ENCODE data around the gene CARD19.
"Not testable (repeated sequence)": the region's sequence is repeated elsewhere in the genome, so short reads cannot be mapped to it uniquely, and the experiment has no call there.

The CARD19 gene

DNA sequence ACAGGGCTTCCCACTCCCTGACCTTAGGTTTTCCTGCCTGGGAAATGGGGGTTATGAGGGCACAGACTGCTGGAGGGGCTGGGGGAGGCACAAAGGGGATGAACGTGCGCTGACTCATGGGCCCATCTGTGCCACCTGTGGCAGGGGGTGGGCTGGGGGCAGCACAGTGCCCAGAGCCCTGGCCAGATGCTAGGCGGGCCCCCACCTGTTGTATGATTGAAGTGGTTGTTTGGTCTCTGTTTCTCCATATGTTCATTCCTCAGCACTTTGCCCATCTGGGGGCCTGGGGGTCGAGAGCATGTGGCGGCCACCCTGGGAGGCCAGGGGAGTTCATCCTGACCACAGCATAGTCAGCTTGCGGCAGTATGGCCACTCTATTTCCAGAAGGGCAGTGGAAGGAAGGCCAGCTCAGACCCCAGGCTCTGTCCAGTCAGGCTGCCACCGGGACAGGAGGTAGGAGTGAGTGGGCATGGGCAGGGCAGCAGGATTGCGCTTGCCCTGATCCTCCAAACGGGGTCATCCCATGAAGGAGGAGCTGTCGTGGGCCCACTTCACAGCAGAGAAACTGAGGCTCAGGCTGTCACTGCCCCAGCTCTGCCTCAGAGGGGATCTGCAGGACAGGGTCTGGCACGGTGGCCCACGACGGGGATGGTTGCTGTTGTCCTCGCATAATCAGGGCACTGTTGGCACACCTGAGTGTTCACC is 38.9 kb downstream of the CARD19 start:
- DNase-seq: no peak

DNA sequence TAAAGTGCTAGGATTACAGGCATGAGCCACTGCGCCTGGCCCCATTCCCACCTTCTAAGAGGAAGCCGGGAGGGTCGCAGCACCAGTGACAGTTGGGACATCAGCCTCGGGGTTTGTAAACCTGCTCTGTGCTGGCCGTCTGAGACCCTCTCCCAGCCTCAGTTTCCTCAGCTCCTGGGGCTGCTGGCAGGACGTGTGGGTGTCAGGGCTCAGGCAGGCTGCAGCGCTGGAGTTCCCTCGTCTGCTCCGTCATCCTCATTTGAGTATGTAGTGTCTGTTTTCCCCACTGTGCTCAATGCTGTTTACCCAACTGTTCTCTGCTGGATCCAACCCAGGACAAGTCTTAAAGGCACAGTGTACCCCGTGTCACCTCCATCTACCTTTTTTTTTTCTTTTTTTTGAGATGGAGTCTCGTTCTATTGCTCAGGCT is 40.0 kb downstream of the CARD19 start:
- peak; percentile 18 for DNase-seq

DNA sequence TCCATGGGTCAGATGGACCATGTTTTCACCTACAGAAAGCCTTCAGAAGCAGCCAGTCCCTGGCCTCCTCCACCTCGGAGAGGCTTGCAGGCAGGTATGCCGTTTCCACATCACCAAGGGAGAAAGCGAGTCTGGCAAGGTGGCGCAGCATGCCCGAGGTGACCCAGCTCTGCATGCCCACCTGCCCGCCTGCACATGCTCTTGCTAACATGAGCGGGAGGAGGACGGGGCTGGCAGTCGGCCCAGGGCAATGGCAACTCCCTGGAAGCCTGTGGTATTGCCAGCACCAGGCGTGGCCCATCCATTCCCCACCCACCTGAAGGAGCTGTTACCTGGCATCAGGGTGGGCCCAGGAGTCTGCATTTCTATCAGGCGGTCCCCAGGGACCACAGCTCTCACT is 41.3 kb downstream of the CARD19 start:
- DNase-seq: no peak

DNA sequence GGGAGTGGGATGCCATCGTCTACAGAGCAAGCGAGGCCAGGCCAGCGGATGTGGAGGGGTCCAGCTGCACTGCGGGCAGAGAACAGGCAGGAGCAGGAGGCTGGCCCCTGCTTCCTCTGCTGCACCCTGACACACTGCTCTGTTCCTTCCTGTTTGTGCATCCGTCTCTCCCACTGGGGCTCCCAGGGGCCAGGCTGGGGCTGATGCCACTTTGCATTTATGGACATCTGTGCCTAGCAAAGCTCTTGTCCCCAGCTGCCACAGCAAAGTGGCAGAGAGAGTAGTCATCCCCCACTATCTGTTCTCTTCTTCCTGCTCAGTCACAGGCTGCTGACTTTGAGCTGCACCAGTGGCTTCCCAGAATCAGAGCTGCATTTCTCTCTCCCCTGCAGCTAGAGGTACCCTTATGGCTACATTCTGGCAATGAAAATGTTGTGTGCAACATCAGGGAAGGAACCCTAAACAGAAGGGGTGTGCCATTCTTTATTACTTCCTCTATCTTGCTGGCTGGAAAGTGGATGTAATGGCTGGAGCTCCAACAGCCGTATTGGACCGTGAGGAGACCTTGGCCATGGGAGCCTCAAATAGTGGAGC is 42.3 kb downstream of the CARD19 start:
- DNase-seq: no peak

DNA sequence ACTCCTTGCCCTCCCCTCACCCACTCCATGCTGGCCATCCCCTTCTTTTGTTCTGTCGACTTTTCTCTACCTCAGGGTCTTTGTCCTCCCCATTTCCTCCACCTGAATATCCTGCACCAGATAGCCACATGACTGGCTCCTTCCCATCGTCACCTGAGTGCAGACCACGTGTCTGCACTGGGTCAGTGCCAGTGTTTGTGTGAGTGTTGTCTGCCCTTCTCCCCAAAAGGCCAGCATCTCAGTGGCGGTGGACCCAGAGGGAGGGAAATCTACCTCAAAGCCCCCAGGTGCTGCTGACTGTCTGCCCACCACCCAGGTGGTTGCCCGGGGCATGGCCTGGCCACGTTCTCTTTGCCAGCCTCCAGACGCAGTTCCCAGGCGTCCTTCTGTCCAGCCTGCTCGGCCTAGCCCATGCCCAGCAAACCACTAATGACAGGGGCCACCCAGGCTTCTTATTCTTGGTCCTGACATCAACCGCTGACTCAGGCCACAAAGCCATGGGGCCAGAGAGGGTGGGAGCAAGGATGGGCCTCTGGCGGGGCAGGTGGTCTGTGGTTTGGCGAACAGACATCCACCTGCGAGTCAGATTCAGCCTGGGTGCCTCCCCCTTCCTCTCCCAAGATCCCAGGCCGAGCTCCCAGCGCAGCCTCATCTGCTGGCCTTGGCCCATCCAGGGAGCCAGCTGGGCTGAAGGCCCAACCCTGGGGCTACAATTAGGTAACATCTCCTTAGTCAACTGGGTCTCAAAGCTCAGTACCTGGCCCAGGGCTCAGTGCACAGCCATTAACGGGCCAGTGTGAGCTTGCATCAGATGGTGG is 43.6 kb downstream of the CARD19 start:
- DNase-seq: no peak

DNA sequence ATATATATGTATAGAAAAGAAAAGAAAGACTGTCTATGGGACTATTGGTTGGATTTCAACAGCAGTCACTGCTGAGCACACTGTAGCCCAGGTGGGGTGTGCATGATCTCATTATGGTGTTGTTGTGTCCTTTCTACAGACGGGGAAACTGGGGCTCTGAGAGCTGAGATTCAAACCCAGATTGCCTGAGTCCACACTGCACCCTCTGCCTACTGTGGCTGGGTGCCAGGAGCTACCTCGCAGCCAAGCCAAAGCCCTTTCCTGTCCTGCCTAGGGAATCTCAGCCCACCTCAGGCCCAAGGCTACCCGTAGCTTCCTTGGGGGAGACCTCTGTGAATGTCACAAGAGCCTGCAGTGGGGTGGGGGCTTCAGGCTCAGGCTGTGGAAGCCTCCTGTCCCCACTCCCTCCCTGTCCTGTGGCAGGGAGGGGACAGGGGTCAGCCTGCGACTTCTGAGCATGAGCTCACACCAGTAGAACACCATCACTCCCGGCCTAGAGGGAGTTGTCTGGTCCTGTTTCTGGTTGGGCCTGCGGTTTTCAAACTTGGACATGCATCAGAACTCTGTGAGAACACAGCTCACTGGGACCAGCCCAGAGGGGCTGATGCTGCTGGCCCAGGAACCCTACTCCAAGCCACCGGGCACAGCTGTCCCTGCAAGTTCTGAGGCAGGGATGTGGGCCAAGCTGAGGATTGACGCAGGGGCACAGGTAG is 45.9 kb downstream of the CARD19 start:
- DNase-seq: no peak

DNA sequence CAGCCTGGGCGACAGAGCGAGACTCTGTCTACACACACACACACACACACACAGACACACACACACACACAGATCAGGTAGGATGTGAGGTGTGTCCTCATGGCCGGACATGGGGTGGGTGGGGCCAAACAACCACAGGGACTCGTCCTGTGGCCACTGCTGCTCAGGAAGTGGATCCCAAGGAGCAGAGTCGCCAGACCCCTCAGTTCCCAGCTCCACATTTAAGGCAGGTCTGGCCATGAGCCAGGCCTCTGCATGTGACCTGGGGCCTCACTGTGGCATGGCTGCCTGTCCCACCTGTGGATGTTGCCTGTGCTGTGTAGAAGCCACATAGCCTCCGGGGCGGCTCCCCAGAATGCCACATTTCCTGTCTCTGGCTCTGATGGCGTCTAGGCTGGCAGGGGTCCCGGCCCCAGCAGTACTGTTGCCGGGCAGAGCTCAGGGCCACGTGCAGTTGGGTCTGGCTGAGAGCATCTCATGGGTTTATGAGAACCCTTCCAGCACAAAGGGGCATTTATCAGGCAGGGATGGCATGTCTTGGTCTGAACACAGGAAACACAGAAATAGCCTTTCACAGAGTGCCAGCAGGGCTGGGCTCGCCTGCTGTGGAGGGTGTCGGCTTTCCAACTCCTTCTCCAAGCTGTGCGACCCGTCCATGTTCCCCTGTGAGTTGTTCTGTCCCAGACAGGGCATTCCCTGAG is 48.0 kb downstream of the CARD19 start:
- no peak for DNase-seq

DNA sequence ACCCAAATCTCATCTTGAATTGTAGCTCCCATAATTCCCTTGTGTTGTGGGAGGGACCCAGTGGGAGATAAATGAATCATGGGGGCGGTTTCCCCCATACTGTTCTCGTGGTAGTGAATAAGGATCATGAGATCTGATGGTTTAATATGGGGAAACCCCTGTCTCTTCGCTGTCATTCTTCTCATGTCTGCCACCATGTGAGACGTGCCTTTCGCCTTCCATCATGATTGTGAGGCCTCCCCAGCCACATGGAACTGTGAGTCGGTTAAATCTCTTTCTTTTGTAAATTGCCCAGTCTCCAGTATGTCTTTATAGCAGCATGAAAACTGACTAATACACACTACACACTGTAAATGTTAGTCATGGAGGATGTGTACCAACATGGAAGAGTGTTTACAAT is 50.7 kb downstream of the CARD19 start:
- DNase-seq: not testable (repeated sequence)

DNA sequence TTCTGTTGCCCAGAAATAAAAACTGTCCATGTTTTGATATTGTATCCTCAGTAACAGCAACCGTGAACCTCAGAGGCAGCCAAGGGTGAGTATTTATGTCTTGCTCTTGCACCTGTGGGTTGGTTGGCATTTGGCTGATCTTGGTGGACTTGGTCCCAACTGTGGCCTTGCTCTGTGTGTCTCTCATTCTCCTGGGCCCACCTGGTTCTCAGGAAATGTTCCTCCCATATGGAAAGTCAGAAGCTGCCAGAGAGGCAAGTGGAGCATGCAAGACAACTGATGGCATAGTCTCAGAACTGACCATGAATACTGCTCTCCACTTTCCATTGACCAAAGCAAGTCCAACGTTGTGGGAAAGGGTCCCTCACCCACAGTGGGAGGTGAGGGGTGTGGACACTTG is 51.6 kb downstream of the CARD19 start:
- DNase-seq: no peak

DNA sequence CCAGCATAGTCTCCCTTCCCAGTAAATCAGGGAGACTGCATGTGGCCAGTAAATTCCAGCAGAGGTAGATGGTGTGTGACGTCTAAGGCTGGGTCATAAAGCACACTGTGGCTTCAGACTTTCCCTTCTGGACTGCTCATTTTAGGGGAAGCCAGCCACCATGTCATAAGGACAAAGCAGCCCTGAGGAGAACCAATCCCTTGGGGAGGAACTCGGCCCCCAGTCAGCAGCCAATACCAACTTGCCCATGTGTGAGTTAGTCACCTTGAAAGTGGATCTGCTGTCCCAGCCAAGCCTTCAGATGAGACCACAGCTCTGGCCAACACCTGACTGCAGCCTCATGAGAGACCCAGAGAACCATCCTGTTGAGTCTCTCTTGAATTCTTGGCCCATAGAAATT is 52.7 kb downstream of the CARD19 start:
- DNase-seq: no peak

DNA sequence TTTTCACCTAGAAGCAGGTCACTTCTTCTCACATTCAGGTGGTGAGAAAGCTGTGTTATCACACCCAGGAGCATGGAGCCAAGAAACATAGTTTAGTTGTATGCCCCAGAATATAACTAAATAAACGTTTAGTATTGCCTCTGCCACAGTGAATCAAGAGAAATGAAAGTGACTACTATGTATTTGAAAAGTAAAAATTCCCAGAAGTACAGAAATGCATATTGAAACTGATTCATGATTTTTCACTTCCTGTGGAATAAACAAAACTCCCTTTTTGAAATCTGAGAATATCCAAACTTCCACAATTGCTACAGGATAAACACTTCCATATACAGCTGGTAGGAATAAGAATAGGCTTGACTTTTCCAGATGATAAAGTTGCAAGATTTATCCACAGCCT is 53.3 kb downstream of the CARD19 start:
- DNase-seq: peak; percentile 76

DNA sequence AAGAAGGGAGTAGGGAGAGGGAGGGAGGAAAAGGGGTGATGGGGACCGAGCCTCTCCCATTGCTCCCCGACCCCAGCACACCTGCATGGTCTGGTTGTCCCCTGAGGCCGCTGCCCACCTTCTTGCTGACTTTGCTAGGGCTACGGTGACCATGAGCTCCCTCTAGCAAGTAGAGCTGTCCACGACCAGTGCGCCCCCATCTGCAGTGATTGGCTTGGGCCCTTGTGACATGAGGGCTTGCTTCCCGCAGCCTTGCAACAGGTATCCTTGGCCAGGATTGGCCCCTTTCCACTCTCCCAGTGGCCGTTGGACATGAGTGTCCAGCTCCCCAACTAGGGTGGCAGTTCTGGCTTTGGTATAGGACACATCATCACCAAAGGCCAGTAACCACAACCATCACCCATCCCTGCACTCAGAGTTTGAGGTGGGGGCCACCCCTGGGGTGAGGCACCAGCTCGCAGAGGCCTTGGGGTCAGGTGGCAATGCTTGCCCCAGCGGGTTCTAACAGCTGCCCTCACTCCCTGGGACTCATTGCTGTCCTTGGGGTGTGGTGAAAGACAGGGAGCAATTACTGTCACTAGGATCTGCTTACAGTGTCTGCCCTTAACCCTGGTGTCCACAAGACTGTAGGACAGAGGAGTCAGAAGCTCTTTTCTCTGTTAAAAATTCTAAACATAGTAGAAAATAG is 55.2 kb downstream of the CARD19 start:
- no peak for DNase-seq

DNA sequence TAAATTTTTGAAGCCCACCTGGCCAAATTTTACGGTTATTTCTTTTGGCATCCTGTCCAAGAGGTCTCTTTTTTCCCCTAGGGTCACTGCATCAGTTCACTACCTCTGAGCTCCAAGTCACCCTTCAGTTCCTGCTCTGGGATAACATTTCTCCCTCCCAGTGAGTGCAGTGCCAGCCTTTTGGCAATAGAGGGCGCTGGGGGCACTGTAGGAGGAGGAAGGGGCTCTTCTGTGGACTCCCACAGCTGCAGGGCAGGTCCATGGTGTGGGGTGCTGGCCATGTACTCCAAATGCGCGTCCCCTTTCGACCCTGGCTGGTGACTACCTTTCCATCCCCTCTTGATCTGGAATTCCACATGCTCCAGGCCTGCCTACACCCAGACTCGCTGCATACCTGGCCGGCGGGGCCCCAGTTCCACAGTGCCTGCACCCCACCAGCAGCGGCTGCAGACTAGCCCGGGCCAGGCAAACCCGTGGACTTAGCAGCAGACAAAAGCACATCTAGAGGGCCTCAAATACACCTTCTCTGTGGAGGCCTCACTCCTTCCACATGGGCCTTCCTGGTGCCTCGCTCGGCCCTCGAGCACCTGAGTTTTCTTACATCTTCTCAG is 58.4 kb downstream of the CARD19 start:
- DNase-seq: peak; percentile 6

DNA sequence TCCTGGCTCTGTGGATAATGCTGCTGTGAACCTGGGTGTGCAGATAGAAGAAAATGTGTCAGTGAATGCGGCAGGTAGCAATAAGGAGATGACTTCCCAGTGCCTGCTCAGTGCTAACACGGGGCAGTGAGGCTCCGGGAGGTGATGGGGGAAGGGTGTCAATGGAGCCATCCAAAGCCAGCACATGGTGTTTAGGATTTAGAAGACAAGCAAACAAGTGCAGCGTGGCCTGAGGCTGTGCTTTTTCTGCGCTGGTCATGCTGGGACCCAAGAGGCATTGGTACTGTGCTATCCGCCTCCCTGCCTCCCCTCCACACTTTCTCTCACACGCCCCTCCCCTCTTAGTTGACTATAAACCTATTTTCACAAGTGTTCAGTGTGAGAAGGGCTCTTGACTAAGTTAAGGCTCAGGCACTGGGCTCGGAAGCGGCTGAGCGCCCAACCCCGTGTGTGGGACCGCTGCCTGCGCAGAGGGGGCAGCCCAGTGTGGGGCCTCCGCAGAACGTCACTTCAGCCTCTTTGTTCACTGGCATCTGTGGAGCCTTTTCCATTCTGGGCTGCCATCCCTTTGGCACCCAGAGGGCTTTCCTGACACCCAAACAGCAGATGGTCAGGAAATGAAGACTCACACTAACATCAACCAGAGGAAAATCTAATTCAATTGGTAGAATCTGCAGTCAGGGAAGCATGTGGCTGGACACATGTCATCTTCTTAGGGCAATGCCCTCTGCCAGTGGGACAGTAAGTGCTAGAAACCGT is 59.9 kb downstream of the CARD19 start:
- no peak for DNase-seq

DNA sequence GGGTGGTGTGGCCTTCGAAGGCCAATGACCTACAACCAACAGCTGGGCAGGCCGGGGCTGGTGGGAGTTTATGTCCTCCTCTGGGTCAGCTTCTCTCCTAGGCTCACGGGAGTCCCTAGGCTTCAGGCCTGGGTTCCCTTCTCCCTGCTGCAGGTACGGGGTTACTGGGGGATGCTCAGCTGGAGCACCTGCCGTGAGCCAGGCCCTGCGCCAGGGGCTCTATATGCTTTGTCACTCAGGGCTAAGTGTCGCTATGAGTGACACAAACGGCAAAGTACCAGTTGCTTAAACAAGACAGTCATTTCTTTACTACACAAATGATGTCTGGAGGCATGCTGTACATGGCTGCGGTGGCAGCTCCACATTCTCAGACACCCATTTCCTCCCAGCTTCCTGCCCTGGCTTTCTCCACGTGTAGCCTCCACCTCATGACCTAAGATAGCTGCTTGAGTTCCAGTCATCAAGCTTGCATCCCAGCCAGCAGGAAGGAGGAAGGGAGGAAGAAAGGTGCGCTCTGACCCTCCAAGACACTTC is 60.5 kb downstream of the CARD19 start:
- DNase-seq: no peak

DNA sequence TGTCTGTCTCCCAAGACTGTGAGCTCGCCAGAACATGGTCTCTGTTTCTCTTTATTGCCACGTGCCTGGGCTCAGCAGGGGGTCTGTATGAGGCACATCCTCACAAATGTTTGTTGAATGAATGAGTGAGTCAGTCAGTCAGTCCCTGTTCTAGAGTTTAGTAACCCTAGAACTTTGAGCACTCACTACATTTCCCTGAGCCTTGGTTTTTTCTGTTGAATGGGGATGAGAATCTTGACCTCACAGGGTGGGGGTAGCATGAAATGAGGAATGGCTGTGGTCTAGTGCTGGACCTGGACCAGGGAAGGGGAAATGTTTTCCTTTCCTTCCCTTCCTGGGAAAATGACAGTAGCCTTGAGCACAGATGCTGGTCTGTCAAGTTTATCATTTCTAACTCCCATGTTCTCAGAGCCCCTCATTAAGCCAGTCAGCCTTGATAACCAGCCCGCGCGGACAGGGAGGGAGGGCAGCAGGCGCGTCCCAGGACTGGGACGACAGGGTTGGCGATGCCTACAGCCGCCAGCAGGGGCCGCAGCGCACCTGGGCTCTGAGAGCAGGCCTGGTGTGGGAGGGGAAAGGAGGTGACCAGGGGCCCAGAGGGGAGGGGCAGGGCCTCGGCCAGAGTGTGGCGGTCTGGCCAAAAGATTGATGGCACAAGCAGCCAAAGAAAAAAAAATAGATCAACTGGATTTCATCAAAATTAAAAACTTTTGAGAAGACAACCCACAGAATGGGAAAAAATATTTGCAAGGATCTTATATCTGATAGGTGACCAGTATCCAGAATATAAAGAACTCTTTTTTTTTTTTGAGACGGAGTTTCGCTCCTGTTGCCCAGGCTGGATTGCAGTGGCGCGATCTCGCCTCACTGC is 63.8 kb downstream of the CARD19 start:
- DNase-seq: peak; percentile 58

DNA sequence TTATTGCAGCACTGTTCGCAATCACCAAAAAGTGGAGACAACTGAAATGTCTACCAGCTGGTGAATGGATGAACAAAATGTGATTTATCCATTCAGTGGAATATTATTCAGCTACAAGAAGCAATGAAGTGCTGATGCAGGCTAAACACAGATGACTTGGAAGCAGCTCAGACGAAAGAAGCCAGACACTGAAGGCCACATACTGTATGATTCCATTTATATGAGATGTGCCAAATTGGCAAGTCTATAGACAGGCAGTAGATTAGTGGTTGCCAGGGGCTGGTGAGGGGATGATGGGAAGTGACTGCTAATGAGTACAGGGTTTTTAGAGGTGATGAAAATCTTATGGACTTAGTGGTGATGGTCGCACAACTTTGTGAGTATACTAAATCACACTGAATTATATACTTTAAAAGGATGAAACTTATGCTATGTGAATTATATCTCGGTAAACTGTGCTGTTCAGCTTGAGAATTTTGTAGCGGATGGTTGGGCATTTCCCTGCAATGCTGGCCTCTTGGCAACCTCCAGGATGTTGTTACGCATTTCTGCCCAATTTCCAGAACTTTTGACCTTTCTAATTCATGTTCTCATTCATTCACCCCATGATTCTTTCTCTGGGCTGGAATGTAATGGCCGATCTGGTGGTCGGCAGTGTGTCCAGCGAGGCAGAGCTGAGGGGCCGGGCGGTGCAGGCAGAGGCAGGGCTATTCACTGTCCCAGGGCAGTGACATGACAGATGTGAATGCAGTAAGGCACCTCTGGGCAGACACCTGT is 66.0 kb downstream of the CARD19 start:
- no peak for DNase-seq

All from HCEC 1CT (cell line).